Stimulated activated CD4-positive, alpha-beta T cell treated with anti-CD3 and anti-CD28 coated beads, Interleukin-4, amount 100 ng/mL, for 48 hours (primary cell): ENCODE results near the gene HEPACAM2.
A peak's percentile ranks its signal among the peaks of the same experiment; 100 is the strongest.

ENCODE experiments used
- DNase-seq, 2 donors: peaks; one replicate each; pipeline ENCODE4 v3.0.0-alpha.2; 2020; ENCODE audit warnings: low read depth in 2 of 2

The HEPACAM2 gene

DNA sequence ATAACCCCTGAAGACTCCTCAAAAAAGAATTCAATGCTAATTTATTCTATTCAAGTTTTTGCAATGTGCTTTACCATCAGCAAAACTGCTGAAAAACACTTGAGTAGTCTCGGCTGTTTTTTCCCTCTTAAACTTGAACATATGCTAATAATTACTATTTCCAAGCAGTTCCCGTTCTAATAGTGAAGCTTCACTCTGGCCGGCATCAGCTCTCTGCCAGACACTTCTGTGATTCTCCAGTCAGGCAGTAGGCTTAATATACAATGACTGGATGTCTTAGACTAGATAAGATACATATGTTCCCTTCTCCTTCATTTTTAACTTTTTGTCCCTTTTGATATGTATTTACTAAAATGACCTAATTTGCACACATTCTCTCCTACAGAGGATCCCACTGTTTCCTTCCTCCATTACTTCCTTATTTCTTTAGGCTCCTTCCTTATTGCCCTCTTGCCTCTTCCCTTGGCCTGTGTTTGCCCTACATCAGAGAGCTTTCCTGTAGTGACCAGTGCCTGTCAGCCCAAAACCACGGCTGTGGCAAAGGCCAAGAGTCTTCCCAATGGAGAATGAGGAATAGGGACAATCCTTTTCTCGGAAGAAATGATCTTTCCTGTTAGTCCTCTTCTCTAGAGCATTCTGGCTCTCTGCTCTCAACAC lies 23.5 kb downstream of the HEPACAM2 start:
- DNase-seq, result no peak

DNA sequence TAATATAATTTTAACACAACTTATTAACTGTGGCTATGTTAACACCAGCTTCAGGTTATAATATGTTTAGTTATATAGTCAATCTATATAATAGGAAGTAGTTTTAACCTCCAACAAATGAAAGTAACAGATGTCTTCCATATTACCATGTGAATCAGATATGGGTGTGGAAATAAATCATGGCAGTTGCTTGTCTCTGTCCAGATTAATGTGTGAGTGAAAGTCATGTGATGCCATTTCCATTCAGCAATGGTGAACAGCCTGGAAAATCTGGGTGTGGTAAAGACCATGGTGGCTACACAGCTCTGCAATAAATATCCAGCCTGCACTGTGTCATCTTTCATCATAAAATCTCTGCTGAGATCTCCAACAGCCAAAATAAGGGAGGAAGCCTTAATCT lies 27.8 kb downstream of the HEPACAM2 start:
- no peak for DNase-seq

DNA sequence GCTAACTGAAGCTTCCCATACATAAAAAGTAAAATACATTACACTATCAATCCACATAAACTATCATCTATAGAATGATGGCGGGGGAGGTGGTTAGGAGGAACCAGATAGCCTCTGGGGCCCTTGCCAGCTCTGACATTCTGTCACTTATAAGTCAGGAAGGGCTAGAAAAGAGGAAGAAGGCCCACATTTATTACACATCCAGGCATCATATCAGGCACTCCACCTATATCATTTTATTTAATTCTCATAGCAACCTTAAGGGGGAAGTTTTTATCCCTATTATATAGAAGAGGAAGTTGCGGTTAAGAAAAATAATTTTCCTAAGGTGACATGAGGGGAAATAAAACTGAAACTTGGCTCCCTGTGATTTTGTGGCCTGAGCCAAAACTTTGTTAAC lies 29.9 kb downstream of the HEPACAM2 start:
- no peak for DNase-seq

DNA sequence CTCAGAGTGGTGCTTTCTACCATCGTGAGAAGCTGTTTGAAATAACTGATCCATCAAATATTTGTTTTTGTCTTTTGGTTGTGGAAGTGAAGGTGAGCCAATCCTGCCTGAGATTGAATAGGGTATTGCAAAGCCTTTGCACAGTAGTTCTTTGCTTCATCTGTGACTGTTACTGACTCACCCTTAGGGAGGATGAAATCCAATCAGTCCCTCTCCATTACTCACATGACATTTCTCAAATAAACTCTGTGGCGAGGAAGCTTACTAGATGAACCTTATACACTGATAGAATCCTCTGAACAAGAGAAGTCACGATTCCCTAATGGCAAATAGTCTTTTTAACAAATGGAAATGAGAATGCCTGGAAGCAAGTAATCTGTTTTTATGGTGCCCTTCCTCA lies 31.9 kb downstream of the HEPACAM2 start:
- DNase-seq, result no peak

DNA sequence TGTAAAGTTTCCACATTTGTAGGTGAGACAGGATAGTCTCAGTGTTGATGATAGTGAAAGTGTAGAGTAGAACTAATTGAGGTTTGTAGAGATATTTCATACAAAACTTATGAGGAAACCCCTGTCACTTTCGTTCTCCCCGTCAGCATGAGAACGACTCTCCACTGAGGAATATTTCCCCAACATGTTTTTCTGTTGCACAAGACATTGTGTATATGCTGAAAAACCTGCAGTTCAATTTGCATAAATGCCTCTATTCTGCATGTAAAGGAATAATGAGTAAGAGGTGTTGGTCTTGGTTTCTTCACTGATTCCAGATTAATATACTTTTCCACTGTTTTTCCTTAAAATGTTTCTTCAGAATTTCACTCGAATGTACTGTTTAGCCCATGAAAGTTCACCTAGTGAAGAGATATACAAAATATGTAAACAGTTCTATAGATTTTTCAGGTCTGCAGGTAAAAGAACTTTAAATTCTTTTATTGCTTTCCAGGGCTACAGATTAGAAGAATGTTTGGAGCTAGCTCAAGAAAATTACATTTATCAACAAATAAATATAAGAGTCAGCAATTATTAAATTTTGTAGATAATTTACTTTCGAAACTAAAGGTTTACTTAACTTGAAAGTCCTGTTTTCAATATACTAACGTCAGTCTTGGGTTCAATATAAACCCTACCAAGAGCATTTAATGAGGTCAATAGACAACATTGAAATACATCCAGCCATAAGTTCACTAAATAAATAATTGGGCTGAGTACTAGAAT lies 37.2 kb downstream of the HEPACAM2 start:
- no peak for DNase-seq

DNA sequence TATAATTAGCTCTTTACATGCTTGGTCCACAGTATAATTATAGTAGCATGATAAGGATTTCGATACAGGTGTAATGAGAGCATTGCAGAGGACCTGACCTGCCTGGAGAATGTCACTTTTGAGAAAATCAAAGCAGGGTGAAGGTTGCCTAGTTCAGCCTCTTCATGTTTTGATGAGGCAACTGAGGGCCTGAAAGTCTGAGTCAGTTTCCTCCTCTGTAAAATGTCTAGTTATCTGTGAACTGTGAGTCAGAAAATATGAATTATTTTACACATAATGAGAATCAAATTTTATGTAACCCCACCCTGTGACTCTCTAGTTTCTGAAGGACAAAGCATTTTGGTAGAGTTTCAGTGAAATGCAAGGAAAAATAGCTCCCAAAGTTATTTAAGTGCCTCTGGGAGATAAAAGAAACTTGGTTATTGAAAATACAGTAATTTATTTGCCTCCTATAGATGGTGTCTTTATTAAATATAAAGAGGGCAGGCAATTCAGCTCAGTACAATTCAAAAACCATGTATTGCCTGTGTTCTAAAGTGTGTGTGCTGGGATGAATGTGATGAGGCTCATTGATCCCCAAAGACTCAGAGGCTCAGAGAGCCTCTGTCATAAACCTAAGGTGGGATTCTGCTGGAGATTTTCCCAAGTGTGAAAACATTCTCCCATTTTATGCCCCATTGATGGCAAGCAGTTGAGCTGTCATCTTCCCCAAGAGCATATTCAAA lies 40.8 kb downstream of the HEPACAM2 start:
- DNase-seq, result peak in 1 of 2 donors; percentile 9

DNA sequence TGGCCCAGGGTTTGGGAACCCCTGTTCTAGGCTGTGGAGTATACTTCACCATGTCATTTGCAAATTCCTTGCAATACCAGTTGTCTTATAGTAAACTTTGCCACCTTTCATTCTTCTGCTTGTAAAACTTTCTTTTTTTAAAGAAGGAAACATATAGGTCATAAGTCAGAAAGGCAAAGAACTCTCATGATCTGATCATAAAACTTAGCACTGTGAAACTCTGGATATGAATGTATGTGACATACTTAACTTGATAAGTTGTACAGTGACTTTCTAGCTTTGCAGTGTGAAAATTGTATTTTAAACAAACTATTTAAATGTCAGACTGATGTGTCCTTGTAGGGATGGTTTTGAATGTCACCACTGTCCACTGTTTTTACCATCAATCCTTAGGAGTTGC lies 47.1 kb downstream of the HEPACAM2 start:
- DNase-seq, result no peak

DNA sequence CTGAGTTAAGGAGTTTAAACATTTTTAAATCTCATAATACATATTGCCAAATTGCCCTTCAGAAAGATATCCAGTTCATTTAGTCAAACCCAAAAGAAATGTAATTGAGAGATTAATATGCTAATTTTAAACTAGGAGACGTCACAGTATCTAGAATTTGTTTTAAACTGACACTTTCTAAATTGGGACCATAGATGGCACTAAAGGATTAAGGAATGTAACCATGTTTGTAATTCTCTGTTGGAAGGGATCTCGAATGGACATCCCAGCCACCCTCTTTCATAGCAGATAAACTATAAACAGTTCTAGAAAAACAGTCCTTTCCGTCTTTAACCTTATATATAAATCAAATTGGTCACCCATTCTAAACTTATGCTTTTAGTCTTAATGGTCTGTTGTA lies 48.1 kb downstream of the HEPACAM2 start:
- DNase-seq, result no peak

DNA sequence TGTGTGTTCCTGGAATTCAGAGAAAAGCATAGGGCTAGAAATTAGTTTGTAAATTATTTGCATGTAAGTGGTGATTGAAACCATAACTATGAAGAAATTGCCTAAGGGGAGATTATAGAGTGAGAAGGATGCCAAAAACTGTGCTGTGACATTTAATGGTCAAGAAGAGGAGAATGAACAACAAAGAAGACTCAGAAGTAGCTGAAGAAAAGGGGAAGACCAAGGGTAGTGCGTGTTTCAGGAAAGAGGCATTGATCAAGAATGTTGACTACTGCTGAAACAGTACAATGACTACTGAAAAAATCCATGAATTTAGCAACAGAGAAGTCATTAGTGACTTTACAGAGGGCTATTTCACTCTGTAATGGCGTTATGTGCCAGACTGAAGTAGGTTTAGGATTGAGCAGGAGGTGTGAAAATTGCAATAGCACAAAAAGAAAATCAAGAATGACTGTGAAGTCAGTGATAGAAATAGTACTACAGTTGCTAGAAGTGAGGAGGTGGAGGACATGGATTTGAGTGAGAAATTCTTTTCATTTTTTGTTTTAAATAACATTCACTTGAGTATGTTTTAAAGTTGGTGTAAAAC lies 49.2 kb downstream of the HEPACAM2 start:
- DNase-seq, result no peak

DNA sequence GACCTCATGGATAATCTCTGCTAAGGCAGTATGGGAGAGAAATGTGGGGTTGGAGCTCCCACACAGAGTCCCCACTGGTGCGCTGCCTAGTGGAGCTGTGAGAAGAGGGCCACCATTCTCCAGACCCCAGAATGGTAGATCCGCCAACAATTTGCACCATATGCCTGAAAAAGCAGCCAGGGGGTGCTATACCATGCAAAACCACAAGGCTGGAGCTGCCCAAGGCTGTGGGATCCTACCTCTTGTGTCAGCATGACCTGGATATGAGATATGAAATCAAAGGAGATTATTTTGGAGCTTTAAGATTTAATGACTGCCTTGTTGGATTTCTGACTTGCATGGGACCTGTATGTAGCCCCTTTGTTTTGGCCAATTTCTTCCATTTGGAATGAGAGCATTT lies 51.0 kb downstream of the HEPACAM2 start:
- DNase-seq, result no peak

DNA sequence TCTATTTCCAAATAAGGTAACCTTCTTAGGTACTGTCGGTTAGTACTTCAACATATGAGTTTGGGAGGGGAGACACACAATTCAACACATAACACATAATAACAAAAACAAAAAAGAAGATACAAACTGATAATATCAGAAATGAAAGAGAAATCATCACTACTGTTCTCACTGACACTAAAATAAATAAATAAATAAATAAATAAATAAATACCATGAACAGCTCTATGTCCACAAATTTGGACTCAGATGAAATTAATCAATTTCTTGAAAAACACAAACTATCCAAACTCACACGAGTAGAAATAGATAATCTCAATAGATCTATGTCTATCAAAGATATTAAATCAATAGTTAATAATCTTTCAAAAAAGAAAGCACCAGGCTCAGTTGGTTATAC lies 53.6 kb downstream of the HEPACAM2 start:
- DNase-seq, result no peak

DNA sequence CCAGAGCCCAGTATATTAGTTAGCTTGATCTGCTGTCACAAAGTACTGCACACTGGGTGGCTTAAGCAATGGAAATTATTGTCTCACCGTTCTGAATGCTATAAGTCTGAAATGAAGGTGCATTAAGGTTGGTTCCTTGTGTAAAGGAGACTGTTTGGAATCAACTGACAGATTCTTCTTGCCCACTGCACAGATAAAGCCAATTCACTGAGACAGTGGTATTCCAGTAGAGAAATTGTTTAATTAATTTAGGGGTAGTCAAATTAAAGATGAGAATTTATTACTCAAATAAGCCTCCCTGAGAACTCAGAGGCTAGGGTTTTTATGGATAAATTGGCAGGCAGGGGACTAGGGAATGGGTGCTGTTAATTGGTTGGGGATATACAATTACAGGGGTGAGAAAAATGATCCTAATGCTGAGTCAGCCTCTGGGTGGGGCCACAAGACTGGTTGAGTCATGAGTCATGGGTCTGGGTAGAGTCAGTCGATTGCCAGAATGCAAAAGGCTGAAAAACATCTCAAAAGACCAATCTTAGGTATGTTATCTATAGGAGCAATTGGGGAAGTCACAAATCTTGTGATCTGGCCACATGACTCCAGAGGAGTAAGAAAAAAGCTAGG lies 54.6 kb downstream of the HEPACAM2 start:
- DNase-seq, result no peak

DNA sequence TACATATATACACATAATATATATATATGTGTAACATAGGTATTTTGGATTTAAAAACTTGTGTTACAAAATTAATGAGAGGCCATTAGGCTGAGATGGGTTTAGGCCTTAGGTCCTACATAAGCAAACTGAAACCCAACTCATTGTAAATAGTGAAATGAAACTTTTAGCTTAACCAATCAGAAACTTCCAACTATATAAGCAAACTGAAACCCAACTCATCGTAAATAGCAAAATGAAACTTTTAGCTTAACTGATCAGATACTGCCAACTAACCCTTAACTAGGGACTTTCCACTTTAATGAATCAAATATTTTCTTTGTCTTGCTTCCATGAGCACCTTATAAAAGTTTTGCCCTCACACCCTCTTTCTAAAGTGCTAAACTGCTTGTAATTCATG lies 60.8 kb downstream of the HEPACAM2 start:
- no peak for DNase-seq

DNA sequence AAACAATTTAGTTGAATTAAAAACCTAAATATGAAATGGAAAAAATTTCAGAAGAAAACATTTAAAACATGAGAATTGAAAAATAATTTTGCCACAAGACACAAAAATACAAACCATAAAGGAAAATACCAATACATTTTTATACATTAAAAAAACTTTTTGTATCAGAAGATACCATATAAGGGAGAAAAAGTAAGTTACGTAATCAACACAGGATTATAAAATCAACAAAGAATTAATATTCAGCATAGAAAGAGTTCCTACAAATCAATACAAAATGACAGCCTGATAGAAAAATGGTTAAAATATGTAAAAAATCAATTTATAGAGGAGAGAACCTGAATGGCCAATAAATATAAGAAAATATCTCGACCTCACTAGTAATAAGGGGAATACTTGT lies 61.5 kb downstream of the HEPACAM2 start:
- no peak for DNase-seq

DNA sequence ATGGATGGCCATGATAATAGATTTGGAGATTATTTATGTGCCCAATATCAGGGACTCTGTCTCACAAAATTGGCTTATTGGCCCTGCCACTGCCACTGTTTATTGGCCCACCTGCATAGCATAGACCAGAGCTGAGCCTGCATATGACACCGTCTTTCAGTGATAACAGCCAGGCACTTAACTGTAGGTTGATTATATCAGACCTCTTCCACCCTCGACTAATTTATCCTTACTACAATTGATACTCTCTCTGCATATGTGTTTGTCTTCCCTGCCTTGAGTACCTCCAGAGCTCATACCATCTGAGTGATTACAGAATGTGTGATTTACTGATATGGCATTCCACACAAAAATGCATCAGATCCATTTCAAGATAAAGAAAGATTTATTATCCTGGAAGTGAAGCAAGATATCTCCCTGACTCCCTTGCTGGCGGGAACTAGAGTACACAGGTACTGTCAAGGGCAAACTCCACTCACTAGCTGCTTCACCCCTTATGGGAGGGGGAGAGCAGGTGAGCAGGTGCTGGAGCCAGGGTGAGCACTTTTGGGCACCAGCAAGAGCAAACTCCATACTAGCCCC lies 65.0 kb downstream of the HEPACAM2 start:
- DNase-seq, result no peak

DNA sequence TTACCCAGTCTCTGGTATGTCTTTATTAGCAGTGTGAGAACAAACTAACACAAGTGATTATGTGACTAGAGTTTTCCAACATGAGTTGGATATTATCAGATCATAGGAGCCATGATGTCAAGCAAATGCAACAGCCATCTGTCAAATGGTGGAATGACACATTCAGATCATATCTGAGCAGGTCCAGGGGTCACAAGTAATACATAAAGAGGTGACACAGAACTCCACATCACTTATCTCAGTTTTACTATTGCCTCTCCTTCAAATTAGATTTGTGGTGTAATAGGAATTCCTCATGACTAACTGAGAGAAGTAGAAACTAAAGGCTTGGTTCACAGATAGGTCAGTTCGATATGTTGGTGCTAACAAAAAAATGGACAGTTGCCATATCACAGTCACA lies 65.9 kb downstream of the HEPACAM2 start:
- no peak for DNase-seq

DNA sequence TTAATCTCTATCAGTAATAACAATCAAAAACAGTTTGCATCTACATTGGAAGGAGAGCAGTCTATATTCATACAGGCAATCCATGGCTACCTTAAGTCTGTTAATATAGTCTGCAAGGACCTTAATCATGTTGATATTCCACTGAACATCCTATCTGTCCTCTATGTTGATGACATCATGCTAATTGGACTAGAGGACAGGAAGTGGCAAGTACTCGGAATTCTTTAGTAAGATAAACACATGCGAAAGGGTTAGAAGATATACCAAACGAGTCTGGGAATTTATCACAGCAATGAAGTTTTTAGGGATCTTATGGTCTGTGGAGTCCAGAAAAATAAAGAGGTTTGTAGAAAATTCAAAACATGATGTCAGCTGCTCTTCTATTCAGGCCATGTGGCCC lies 66.8 kb downstream of the HEPACAM2 start:
- DNase-seq, result no peak

DNA sequence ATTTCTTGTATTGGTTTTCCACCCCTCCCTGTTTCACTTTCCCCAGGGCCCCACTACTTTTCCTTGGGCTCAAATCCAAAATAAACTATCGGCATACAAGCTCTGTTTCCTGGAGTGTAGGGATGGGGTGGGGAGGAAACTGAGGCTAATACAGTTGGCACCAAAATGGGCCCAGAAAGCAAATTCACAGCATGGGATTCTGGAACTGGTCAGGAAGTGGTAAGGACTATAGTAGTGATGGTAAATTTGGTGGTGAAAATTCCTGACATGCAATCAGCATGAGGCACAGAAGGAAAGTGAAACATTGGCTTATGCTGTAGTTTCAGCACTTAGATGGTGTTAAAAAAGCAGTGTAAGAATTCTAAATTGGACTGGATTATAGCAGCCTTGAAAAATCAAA lies 69.4 kb downstream of the HEPACAM2 start:
- DNase-seq, result no peak

DNA sequence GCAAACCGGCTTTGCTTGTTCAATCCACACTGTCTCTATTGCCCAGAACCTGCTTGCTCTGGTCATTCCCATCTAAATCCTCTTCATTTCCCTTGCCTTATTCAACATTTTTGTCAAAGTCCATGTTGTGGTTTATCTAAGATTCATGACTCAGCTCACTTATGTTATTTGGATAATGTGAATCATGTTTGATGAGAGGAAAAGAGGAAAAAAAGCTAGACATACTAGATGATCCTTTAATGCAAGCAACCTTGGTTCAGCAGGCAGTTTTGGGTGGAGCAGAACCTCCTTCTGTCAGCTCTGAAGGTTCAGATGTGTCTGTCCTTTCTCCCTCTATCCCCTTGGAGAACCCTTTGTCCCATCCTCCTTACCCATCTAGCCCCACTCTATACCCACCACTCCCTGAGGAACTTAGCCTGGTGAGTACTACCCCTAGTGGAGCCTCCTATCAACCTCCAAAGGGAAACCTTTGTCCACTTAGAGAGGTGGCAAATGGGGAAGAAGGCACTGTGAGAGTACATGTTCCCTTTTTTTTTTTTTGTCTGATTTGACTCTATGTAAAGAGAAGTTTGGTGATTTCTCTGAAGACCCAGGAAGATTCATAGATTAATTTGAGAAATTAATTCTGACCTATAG lies 76.0 kb downstream of the HEPACAM2 start:
- no peak for DNase-seq

DNA sequence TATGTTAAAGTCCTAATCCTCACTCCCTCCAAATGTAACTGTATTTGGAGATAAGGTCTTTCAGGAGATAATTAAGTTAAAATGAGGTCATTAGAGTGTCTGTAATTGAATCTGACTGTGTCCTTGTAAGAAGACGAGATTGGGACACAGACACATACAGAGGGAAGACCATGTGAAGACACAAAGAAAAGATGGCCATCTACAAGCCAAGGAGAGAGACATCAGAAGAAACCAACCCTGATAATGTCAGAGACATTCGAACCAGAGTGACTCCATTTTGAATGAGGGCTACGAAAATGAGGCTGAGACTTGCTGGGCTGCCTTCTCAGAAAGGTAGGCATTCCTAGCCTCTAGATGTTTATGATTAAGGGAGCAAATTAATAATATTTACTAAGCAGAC lies 77.5 kb downstream of the HEPACAM2 start:
- no peak for DNase-seq

DNA sequence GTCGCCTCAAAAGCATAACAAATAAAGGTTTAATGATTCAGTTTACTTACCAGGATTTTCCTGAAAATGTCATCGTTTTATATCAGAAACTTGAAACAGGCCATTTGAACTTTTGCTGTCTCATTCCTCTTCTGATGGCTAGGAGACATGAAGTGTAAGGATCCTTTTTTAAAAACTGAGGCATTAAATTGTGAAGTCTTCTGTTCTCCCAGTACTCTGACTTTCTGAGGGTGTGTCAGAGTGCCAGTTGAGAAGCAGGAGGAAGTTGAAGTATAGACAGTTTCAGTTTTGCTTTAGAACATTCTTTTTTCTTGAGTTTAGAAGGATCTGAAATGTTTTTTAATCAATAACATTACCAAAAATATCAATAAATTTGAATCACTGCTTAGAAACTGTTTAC lies 78.1 kb downstream of the HEPACAM2 start, which contains the start of gene SAMD9L:
Gene SAMD9L (minus strand): TSS at position 242 of the 400 bp plus-strand sequence. CDS start 12,414 bp downstream, outside the sequence.
- DNase-seq, result no peak
